HG03196 (cell line): ENCODE measurements around the gene URGCP.

ENCODE experiments used
- ATAC-seq: cut with Tn5 transposase; IDR thresholded peaks from one replicate; pipeline ENCODE4 v1.9.1; 2021; ENCODE audit not compliant: unreplicated experiment

URGCP gene

GRCh38 chr7:43876241-43876640 is 30.2 kb downstream of the URGCP start:
- no peak for ATAC-seq

- ATAC-seq = no peak
Observed at GRCh38 chr7:43873300-43873699, 33.1 kb downstream of the URGCP start.

GRCh38 chr7:43872406-43873110 is 33.8 kb downstream of the URGCP start:
- ATAC-seq = no peak

- ATAC-seq = no peak
Observed at GRCh38 chr7:43871064-43871463, 35.3 kb downstream of the URGCP start.

- no peak for ATAC-seq
Observed at GRCh38 chr7:43870316-43870715, 36.1 kb downstream of the URGCP start.

GRCh38 chr7:43869867-43870240 is 36.5 kb downstream of the URGCP start:
- ATAC-seq = peak; percentile 14

GRCh38 chr7:43869006-43869866 is 37.2 kb downstream of the URGCP start, which contains the start of gene MRPS24:
TSS of gene MRPS24 (minus strand) at chr7:43869517. CDS start at chr7:43869495, 22 bp downstream.
- peak; percentile 94 for ATAC-seq

- ATAC-seq = no peak
Observed at GRCh38 chr7:43868681-43869005, 37.8 kb downstream of the URGCP start.

GRCh38 chr7:43868181-43868580 is 38.2 kb downstream of the URGCP start:
- ATAC-seq = no peak

DNA sequence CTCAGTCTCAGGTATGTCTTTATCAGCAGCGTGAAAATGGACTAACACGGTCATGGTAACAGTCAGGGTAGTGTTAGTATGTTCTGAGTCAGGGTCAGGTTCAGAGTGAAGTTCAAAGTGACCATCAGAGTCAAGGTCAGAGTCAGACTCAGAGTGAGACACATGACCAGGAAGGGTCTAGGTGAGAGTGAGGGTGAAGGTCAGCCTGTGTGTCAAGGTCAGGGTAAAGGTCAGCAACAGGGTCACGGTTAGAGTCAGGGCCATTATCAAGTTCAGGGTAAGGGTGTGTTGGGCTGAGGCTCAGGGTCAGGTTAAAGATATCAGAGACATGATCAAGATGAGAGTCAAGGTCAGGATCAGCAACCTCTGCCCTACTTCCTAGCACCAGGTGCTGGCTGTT is 41.1 kb downstream of the URGCP start:
- no peak for ATAC-seq

DNA sequence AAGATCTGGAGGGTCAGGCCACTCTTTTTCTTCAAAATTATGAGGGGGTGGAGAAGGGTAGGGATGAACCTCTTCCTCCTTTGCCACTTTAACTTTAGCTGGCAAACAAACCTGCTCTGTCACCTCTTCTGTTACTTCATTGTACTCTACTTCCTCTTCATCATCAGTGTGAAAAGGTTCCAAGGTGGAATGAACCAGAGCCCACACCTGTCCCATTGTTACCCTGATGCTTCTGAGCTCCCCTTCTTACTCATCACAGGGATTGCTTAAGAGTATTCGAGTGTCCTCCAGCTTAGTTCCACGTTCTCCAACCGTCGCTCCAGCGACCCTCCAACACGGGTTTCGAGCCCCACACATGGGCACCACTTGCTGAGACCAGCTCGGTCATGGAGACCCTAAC is 42.3 kb downstream of the URGCP start:
- ATAC-seq = no peak

DNA sequence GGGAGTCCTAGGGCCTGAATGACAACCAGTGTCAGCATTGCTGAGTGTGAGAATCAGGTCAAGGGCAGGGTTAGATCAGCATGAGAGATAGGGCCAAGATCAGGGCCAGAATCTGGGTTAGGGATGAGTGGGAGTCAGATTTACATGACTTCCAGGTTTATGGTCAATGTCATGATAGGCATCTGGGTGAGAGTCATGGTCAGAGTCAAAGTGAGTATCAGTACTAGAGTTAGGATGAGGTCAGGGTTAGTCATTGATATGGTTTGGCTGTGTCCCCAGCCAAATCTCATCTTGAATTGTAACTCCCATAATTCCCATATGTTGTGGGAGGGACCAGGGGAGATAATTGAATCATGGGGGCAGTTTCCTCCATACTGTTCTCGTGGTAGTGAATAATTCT is 49.4 kb downstream of the URGCP start:
- ATAC-seq = no peak

- ATAC-seq = no peak
Observed at GRCh38 chr7:43856316-43856715, 50.1 kb downstream of the URGCP start.

GRCh38 chr7:43855176-43855575 is 51.2 kb downstream of the URGCP start:
- ATAC-seq = no peak

- no peak for ATAC-seq
Observed at GRCh38 chr7:43851805-43852204, 54.6 kb downstream of the URGCP start.

GRCh38 chr7:43850348-43851116 is 55.9 kb downstream of the URGCP start:
- no peak for ATAC-seq

DNA sequence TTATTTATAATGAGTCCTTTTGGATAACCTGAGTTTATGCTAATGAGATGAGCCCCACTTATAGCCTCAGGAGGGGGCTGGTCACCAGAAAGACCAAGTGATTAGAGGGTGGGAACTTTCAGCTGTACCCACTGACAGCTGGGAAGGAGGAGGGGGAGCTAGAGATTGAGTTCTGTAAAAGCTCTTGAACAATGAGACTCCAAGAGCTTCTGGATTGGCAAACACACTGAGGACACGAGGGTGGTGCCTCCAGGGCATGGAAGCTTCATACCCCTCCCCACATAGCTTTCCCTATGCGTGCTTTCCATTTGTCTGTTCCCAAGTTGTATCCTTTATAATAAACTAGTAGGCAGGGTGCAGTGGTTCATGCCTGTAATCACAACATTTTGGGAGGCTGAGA is 57.3 kb downstream of the URGCP start:
- no peak for ATAC-seq

- no peak for ATAC-seq
Observed at GRCh38 chr7:43847496-43847895, 58.9 kb downstream of the URGCP start.

- no peak for ATAC-seq
Observed at GRCh38 chr7:43844662-43845061, 61.7 kb downstream of the URGCP start.

DNA sequence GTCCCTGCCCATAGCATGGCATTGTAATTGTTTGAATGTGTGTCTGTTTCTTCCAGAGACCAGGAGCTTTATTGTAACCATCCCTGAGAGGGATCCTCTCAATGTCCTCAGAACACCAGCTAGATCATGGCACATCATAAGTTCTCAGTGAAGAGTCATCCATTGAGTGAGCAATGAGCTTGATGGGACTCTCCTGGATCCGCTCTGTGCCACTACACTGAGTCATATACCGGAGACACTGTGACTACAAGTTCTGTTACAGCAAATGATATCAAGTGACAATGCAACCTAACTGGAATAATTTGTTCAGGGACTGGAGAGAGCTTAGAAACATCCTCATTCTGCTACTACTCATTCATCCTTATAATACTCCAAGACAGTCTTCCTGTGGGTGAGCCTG is 62.1 kb downstream of the URGCP start:
- no peak for ATAC-seq

GRCh38 chr7:43843296-43843695 is 63.1 kb downstream of the URGCP start:
- no peak for ATAC-seq

GRCh38 chr7:43838201-43838658 is 68.2 kb downstream of the URGCP start:
- ATAC-seq = no peak
